Left cardiac atrium (tissue), 4 donors: ENCODE measurements around the gene RPS8. TPM values are rescaled to one million over a fixed set of nuclear protein-coding genes. Genes with fewer than 3 reads are reported as not detected.
"Not testable (repeated sequence)": the region's sequence is repeated elsewhere in the genome, so short reads cannot be mapped to it uniquely, and the experiment has no call there.

Experiments used
- ATAC-seq, 2 donors: fragments of 200-7000 bp; cut with Tn5 transposase; one replicate each; pipeline ENCODE4 v1.9.1; 2020; ENCODE audit warnings: mild to moderate bottlenecking in 2 of 2, moderate library complexity in 2 of 2
- DNase-seq: peaks from one replicate; pipeline ENCODE4 v3.0.0-alpha.2; 2020
- intact Hi-C, 2 donors: fragments of 100-400 bp; cut with DNase I; formaldehyde crosslinking; loops; one replicate each; pipeline versions ENCODE4 v1.14.1 to v1.15.1; 2022 to 2023
- total RNA-seq, 2 donors: library from RNA; stranded (reverse); fragmentation: NEBNext Ultra II Directional; extraction: Animal tissue kit (Norgen Biotek cat#: 25700); gene quantifications; one replicate each; pipeline ENCODE4 v1.2.1, GENCODE V29; 2021
- donor health status: DM: no; HTN: yes; CAD: no.
- donor health status: DM: no; HTN: yes; CAD: no; lungs with severe emphysema.
- donor health status: DM: yes; HTN: yes; CAD: no.
- donor health status: Dilated cardiomyopathy.

Gene RPS8
- total RNA-seq, 2 donors from 2014 or later, result 950 to 999 TPM

DNA sequence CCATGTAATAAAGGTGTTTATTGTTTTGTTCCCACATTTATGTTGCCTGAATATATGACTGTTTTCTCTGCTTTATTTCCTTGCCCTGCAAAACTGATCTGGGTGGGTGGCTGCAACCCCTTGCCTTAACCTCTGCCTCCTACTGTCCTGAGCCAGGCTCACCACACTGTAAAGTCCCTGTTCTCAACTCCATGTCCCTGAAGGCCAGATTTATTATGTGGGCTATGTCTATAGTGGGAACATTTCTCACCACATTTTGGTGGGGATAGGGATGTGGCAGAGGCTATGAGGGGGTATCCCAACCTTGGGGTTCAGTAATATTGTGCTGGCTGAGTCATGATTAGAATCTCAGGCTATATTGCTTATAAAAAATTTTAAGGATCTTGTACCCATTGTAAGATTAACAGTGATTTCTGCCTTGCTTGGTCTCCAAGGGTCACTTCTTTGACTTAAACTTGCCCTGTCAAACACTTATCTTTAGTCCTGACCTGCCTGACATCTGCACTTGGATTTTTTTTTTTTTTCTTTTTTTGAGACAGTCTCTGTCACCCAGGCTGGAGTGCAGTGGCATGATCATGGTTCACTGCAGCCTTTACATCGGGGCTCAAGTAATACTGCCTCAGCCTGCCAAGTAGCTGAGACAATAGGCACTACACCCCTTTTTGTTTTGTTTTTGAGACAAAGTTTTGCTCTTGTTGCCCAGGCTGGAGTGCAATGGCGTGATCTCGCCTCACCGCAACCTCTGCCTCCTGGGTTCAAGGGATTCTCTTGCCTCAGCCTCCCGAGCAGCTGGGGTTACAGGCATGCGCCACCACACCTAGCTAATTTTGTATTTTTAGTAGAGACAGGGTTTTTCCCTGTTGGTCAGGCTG, 3.6 kb downstream of the RPS8 start:
- intact Hi-C loops, result no loop called here
- ATAC-seq, result no peak
- no peak for DNase-seq

DNA sequence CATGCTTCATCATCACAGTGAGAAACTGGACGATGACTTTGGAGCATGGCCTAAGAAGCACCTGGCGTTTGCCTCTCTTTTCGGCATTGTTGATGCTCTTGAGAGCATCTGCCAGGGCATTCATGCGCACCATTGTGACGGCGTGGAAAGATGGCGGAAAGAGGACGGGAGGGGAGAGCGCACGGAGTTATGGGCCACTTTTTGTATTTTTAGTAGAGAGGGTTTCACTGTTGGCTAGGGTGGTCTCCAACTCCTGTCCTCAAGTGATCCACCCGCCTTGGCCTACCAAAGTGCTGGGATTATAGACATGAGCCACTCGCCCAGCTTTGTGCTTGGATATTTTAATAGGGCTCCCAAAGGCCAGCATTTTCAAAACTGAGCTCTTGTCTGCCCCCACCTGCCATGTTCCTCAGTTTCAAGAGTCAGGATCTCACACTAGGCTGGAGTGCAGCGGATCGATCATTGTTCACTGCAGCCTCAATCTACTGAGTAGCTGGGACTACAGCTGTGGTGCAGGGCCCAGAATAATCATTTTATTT, 5.3 kb downstream of the RPS8 start:
- intact Hi-C loops, result loop anchor here in 1 of 2 donors (10.0 kb wide), 1 partner anchor 54 kb away; no protein-coding TSS in a partner anchor
- ATAC-seq (no peak), DNase-seq (no peak)

DNA sequence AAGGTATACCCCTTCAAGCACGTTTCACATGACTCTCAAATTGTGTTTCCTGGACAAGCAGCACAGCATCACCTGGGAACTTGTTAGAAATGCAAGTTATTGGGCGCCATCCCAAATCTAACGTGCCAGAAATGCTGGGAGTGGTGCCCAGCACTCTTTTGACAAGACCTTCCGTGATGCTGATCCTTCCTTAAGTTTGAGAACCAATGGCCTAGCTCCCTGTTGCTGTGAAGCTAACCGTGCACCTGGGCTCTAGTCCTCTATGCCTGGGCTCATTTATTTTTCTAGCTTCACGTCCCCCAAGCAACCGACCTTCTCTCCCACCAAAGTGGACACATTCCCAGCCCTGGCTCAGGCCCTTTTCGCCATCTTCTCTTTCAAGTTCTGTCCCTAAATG, 8.4 kb downstream of the RPS8 start:
- intact Hi-C loops, result loop anchor here in 1 of 2 donors (10.0 kb wide), 1 partner anchor 51 kb away; no protein-coding TSS in a partner anchor
- no peak for DNase-seq
- ATAC-seq, result no peak

DNA sequence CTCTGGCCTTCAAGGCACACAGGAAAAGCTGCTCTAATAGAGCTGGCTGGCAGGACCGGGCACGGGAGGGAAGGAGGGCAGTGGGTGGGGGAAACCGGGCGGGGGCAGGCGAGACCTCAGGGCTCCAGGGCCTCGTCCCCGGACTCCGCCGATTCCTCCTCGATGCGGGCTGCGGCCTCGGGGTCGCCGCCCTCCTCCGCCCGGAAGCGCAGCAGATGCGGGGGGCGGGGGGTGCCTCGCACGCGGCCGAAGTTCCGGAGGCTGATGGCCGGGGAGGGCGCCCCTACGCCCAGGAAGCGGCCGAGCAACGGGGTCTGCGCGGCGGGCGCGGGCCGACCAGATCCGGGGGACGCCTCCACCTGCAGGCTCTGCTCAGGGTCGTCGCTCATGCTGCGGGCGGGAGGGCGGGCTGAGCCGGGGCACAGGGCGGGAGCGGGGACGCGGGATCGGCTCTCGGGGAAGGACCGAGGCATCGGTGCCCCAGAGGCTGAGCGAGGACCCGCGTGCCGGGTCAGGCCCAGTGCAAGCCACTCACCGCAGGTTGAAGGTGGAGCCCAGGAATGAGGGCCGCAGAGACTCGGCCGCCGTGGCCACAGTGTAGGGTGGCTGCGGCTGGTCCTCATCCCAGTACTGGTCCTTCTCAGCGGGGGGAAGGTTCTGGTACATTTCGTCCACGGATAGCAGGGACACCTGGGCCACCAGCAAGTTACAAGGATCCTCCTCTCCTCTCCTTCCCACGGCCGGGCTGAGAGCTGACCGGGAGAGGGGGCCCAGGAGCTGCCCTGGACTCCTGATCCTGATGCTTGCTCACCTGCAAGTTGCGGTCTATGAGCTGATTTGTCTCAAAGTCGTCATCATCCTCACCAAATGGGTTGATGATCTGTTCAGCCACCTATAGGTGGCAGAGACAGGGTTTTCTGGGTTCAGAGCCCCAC, 9.0 kb downstream of the RPS8 start:
- intact Hi-C loops, result loop anchor here (5.0 to 10.0 kb wide), 2 partner anchors 50 to 53 kb away; no protein-coding TSS in a partner anchor
- peak; percentile 29 to 42 for ATAC-seq
- peak; percentile 45 for DNase-seq

DNA sequence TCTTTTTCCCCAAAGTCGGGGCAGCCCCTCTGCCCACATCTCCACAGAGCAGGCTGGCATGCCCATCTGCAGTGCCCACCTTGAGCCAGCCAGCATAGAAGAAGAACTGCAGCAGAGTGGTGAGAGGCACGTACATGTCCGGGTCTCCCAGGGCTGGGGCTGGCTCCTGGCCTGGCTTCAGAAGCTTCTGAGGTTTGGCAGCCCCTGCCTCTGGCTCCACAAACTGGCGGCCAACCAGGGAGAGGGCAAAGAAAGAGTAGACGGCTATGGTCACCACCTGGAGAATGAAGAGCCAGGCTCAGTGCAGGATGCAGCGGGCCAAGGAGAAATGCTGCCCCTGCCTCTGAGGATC, 9.7 kb downstream of the RPS8 start:
- DNase-seq (no peak), ATAC-seq (no peak)
- intact Hi-C loops, result loop anchor here (5.0 to 10.0 kb wide), 2 partner anchors 50 to 52 kb away; no protein-coding TSS in a partner anchor

DNA sequence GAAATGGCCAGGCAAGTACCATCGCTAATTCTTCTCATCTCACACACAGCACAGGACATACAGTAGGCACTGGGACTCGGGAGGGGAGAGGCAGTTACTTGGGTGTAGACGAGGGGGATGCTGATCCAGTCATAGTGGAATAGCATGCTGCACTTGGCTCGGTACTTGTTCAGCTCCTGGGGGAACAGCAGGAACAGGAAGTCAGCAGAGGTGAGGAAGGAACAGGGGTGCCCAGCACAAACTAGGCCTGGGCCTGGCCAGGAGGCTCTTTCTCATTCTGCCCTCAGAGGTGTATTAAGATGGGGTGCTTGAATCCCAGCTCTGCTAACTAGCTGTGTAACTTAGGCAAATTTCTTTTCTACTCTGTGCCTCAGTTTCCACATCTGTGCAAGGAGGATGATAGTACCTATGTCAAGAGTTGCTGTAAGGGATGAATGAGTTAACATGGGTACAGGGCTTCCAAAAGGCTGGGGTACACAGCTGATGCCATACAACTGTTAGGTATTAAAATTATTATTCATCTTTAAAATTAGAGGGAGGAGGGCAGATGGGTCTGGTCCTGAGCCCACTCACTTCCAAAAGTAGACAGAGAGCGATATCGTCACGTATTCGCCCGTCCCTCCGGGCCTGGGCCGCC, 10.3 kb downstream of the RPS8 start:
- intact Hi-C loops, result loop anchor here (5.0 to 10.0 kb wide), 2 partner anchors 49 to 52 kb away; no protein-coding TSS in a partner anchor
- no peak for DNase-seq
- ATAC-seq, result no peak

DNA sequence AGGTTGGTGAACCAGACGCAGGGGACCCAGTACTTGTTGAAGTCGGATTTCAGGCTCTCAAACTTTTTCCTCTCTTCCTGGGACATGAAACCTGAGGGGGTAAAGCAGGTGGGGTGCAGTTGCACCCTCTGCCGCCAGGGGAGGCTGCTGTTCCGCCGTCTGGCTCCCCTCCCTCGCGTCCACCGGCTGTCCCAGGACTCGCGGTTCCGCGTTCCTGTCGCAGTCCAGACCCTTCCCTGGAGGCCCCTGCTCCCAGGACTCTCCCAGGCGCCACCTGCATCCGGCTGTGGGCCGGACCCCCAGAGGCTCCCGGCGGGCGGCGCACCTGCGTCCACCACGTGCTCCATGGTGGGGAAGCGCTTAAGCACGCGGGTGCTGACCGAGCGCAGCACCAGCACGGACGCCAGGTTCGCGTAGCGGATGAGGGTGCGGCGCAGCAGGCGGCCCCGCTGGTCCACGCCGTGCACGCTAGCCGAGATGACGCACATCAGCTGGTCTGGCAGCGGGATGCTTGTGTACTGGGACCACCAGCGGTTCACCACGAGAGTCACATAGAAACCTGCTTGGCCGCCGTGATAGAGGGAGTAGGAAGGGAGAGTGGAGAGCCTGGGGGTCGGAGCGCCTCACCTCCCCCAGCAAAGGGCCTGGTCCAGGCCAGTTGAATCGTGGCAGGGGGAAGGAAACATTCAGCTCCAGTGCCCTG, 10.9 kb downstream of the RPS8 start:
- ATAC-seq (peak; percentile 64 to 73), DNase-seq (peak; percentile 69)
- intact Hi-C loops, result loop anchor here (5.0 to 10.0 kb wide), 2 partner anchors 49 to 51 kb away; no protein-coding TSS in a partner anchor

DNA sequence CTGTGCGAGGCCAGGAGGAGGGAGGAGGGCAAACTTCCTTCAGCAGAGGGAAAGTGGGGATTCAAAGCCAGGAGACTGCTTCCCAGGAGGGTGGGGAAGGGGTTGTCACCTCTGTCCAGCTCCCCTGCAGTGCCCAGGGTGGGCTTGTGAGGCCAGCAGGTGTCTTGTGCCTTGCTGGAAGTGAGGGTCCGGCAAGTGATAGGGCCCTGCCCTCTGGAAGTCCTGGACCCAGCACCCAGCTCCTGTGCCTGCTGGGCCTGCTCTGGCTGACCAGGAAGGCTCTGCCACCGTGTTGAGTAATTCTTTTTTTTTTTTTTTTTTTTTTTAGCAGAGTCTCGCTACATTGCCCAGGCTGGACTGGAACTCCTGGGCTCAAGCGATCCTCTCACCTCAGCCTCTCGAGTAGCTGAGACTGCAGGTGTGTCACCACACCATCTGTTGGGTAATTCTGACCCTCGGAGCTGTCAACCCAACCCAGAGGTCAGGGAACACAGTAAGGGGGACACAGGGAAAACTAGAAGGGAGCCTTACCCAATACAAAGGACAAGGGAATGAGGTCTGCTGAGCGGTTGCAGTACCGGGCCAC, 11.6 kb downstream of the RPS8 start:
- ATAC-seq (no peak), DNase-seq (no peak)
- intact Hi-C loops, result loop anchor here (5.0 to 10.0 kb wide), 2 partner anchors 48 to 50 kb away; no protein-coding TSS in a partner anchor

DNA sequence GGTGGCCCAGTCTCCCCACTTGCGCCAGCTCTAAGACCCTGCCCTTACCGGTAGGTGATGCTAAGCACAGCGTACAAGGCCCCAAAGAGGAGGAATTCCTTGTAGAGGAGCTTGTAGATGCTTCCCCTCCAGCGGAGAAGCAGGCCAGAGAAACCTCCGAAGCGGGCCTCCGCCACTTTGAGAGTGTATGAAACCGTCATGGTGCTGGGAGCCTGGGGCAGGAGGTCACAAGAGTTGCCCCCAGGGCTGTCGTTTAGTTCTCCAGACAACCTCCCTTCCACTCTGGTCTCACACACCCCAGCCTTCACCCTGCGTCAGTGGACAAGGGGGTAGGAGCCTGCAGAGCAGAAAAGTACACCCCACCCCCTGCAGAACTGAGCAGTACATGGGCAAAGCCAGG, 12.2 kb downstream of the RPS8 start:
- no peak for DNase-seq
- ATAC-seq, result no peak
- intact Hi-C loops, result loop anchor here (5.0 to 10.0 kb wide), 2 partner anchors 47 to 50 kb away; no protein-coding TSS in a partner anchor

DNA sequence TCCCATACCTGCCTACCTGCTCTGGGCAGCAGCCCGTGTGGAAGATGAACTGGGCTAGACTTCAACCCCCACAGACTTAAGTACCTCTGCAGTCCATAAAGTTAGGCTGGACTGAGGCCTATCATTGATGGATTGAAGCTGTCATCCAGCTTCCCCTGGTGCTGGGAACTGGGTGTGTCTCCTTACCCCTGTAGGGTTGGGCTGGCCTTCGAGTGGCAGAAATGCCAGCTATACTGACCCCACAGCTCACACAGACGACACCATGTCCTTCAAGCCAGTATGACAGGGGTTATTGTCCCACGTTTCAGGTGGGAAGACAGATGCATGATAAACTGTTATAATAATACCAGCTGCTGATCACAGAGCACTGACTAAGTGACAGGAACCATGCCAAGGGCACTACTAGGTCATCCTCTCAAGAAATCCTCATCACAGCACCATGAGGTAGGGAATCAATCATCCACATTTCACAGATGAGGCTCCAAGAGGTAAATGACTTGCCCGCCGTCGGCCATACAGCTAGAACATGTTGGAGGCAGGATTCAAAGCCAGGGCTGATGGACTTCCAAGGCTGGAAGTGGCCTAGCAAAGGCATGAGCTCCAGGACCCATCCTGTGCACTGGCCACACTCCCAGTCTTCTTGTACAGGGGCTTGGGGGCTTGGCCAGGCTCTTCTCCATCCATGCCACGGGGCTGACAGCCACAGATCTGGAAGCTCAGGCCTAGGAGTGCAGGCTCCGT, 12.9 kb downstream of the RPS8 start, which contains the start of gene BEST4:
TSS of gene BEST4 (minus strand) at position 51 of the 741 bp plus-strand sequence. CDS start 465 bp downstream, outside the sequence.
- intact Hi-C loops, result loop anchor here (5.0 to 10.0 kb wide), 2 partner anchors 47 to 49 kb away; no protein-coding TSS in a partner anchor
- ATAC-seq (no peak), DNase-seq (no peak)

DNA sequence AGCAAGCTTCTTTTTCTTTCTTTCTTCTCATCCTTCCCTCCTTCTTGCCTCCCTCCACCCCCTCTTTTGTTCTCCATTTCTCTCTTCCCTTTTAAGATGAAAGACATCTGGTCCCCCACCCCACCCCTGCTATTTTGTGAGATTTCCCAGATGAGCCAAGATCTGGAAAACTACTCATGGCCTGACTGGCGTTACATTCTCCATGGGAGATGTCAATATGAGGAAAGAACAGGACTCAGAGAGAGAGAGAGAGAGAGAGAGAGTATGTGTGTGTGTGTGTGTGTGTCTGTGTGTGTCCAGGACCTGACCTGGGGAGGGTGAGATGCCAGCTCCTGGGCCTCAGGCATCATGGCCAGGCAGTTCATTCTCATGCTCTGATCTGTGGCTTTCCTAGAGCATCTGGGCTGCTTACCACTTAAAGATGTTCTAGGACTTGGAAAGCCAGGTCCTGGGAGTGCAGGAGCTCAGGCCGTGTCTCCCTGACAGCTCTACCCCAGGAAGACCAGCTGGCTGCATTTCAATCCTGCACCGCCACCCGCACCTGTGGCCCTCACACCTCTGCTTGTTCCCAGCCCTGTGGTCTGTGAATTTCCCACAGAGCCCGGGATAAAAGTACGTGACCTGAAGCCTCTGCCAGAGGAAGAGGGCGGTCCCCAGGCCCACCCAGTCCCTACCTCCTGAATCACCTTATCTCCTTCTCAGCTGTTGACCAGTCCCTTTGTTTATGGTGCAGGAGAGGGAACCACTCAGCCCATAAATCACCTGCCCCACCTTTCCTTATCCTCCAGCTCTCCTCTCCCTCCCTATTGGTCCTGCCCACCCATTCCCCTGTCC, 15.8 kb downstream of the RPS8 start:
- intact Hi-C loops, result no loop called here
- DNase-seq, result no peak
- no peak for ATAC-seq

DNA sequence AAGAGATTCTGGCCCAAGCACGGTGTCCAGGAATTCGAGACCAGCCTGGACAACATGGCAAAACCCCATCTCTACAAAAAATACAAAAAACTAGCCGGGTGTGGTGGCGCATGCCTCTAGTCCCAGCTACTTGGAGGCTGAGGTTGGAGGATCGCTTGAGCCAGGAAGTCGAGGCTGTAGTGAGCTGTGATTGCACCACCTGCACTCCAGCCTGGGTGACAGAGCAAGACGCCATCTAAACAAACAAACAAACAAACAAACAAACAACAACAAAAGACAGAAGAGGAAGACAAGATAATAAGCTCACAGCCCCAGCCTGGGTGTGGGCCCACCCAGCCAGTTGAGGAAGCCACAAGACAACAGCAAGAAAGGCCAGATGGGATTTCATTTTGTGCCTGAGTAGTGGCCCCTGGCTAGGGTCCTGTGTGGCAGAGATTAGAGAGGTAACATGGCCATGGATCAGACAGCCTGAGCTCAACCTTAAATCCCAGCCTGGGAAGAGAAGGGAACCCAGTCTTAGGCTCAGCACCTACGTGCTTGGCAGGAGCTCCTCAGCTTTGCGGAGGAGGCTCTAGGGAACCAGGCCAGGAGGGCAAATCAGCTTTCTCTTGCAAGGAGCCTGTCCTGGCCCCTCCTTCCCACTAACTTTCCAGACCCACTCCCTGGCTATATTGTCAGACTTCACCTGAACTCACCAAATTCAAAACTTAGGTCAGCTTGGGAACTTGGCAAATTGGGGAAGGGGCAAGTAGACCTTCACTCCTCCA, 17.6 kb downstream of the RPS8 start:
- DNase-seq (no peak), ATAC-seq (peak in 1 of 2 donors; percentile 72)
- intact Hi-C loops, result no loop called here

DNA sequence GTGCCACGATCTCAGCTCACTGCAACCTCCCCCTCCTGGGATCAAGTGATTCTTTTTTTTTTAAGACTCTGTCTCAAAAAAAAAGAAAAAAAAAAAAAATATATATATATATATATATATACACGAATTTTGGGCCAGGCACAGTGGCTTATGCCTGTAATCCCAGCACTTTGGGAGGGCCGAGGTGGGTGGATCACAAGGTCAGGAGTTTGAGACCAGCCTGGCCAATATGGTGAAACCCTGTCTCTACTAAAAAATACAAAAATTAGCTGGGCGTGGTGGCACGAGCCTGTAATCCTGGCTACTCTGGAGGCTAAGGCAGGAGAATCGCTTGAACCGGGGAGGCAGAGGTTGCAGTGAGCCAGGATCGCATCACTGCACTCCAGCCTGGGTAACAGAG, 22.5 kb downstream of the RPS8 start:
- ATAC-seq, intact Hi-C loops, DNase-seq: not testable (repeated sequence)

DNA sequence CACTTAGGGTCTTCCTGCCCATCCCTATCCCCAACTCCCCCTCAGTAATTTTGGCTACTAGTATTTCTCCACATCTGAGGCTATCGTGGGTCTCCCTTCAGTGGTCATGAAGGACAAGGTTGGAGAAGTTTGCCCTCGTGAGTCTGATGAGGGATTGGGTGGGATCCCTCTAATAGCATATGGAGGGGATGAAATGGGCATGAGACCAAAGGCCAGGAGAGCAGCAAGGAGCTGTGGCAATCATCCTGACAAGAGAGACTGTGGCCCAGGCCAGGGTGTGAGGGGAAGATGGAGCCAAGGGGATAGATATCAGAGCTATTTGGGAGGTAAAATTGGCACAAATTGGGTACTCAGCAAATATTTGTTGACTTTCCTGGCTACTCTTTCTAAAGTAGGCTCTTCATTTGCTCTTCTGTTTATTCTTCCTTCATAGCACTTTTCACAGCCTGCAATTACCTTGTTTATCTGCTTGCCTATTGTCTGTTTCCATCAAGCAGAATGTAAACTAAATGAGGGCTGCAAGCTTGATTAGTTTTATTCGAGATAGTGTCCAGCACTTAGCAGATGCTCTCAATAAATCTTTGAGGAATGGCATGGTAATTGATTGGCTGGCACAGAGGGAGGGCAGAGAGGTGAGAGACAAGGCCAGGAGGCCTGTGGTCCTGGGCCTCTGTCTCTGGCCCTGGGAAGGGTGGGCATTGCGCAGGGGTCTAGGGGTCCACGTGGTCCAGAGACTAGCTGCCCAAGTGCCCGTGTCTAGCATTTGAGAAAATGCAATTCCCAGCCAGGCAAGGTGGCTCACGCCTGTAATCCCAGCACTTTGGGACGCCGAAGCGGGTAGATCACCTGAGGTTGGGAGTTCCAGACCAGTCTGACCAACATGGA, 23.4 kb downstream of the RPS8 start:
- intact Hi-C loops, result no loop called here
- ATAC-seq (no peak), DNase-seq (peak; percentile 30)
